Hematopoietic multipotent progenitor cell treated with erythropoietin and hydrocortisone succinate and interleukin-3 and kit ligand, for 17 days (in vitro differentiated cells): ENCODE data around the gene COMMD3.

Experiments
- DNase-seq: peaks from one replicate; pipeline ENCODE4 v3.0.0-alpha.2; 2015; ENCODE audit warnings: low spot score

COMMD3 gene

DNA sequence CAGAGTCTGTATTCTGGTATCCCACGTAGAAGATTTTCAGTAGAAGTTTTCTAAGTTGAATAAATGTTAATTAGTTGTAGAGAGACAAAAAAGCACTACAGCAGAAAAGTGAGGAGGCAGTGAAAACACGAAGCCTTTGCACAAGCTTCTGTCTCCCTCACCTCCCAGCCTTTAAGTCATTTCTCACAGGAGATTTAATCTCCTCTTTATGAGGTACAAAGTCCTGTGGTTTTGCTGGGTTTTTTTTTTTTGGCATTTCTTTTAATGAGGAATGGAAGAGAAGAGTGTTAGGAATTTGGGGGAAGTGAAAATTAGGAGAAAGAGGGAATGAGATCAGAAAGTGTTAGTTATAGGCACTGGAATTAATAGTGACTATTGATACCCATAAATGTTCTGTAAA, 50.6 kb downstream of the COMMD3 start:
- DNase-seq = no peak

DNA sequence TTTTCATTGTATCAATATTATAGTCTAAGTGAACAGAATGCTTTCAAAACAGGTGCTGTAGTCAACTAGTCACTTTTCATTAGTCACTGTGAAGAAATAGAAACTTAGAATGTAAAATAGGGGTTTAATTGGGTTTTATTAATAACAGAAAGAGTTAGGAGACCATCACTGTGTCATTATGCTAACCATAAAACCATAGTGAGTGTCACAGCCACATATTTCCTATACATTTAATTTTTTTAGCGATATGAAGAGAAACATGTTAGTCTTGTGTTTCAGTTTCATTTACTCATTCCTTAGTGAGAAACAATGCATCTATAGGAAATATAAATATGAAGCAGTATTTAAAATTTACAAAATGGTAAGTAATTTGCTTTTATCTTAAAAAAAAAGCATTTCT, 51.3 kb downstream of the COMMD3 start:
- no peak for DNase-seq

DNA sequence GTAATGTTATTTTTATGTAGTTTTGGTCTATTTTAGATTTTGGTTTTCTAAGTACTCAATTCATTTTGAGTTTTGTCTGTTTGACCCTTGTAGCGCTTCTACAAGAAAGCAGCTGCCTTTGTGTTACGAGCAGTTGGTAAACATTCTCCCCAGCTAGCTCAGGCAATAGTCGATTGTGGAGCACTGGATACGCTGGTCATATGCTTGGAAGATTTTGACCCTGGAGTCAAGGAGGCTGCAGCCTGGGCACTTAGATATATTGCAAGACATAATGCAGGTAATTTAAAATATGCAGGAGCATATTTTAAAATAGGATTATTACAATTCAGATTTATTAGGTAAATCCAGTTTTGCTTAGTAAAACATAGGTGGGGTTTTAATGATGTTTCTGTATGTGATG, 52.2 kb downstream of the COMMD3 start:
- DNase-seq = no peak

DNA sequence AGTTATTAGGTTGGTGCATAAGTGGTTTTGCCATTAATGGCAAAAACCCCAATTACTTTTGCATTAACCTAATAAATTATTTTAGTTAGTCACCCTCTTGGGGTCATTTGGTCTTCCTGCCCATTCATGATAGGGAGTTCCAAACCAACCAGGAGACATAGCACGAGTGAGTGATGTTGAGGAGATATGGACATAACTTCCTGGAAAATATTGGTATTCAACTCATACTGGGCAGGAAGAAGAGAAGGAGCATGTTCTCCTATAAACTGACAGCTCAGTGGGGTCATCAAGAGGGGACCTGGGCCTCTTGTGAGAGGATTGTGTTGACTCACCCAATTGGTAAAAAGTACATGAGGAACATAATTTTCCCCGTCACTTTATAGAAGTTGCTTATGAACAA, 52.8 kb downstream of the COMMD3 start:
- no peak for DNase-seq

DNA sequence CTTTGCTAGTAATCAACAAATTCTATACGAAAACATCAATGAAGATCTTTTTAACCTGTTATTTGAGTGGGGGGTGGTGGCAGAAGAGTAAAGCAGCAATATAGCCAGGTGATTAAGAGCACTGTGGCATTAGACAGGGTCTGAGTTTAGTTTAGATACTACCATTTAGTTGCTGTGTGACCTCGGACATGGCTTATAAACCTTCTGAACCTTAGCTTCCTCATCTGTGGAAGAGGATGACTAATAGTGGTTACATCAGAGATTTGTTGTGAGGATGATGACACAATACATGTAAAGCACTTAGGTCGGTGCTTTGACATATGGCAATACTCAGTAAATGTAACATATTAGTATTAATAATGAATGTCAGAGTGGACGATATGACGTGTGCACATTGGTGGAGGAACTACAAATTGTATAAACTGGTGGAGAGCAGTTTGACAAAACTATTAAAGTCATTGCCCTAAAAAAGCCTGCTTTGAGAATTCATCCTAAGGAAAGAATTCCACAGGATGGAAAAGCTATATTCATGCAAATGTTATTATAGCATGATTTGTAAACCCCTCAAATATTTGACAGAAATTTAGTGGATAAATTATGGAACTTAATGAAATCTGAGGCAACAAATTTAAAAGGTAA, 53.4 kb downstream of the COMMD3 start:
- no peak for DNase-seq
